ENCODE data around the gene ZCCHC14. TPM values are rescaled to one million over a fixed set of nuclear protein-coding genes. Genes with fewer than 3 reads are reported as not detected.

Gene ZCCHC14
- total and polyA plus RNA-seq, 2 donors (not counting 1 experiment from before 2014, with no cell fraction given) = 0.70 to 4.4 TPM

- no peaks in the 10 kb centered on the region for H3K79me2 ChIP-seq (ENCODE audit: control insufficient read depth, insufficient read depth, low read length)
- peaks cover 0 to 8% of the 10 kb centered on the region in 2 donors for H3K4me1 ChIP-seq (ENCODE audit: control insufficient read depth in 2 of 2, insufficient read depth in 2 of 2, low read length in 2 of 2)
- no peak overlapping the region for H3K27ac Mint-ChIP-seq
- H2AFZ ChIP-seq (ENCODE audit: insufficient read depth, low read depth, low read length, poor library complexity, severe bottlenecking) = no peak overlapping the region
- H3K4me3 Mint-ChIP-seq = no peak overlapping the region
- TF ChIP-seq, protein P1, sequence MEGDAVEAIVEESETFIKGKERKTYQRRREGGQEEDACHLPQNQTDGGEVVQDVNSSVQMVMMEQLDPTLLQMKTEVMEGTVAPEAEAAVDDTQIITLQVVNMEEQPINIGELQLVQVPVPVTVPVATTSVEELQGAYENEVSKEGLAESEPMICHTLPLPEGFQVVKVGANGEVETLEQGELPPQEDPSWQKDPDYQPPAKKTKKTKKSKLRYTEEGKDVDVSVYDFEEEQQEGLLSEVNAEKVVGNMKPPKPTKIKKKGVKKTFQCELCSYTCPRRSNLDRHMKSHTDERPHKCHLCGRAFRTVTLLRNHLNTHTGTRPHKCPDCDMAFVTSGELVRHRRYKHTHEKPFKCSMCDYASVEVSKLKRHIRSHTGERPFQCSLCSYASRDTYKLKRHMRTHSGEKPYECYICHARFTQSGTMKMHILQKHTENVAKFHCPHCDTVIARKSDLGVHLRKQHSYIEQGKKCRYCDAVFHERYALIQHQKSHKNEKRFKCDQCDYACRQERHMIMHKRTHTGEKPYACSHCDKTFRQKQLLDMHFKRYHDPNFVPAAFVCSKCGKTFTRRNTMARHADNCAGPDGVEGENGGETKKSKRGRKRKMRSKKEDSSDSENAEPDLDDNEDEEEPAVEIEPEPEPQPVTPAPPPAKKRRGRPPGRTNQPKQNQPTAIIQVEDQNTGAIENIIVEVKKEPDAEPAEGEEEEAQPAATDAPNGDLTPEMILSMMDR (IDR thresholded peaks at IDR 0.05) = no peak
- no peak for TF ChIP-seq EZH2 (IDR thresholded peaks at IDR 0.05; ENCODE audit: borderline replicate concordance, insufficient read depth, low read depth, low read length, poor library complexity, severe bottlenecking)
- intact Hi-C loops (cut with micrococcal nuclease) = no loop called here
- WGBS (ENCODE audit: insufficient coverage) = 95% methylated on average over 11 of the region's 13 CpGs
- H3K4me3 ChIP-seq (ENCODE audit: control extremely low read depth in 1 of 5, extremely low read depth in 1 of 5, insufficient read depth in 1 of 5, low read depth in 2 of 5, low read length in 4 of 5) = no peak overlapping the region
- peaks cover 45% of the 10 kb centered on the region for H3K27me3 Mint-ChIP-seq
- H3K27me3 ChIP-seq (replicated peaks in 1 of 4; ENCODE audit: control extremely low read depth in 1 of 4, control insufficient read depth in 3 of 4, insufficient read depth in 4 of 4, low read length in 3 of 4) = peaks cover 0 to 41% (median 14%) of the 10 kb centered on the region in 4 experiments
- no peaks in the 10 kb centered on the region for H3K36me3 ChIP-seq (replicated peaks in 1 of 2; ENCODE audit: control extremely low read depth in 1 of 2, control insufficient read depth in 1 of 2, extremely low read depth in 1 of 2, insufficient read depth in 2 of 2, low read length in 1 of 2)
- DNase-seq = no peak
- peaks cover 0 to 12% (median 0%) of the 10 kb centered on the region in 3 donors for H3K9me3 ChIP-seq (ENCODE audit: control extremely low read depth in 1 of 3, control insufficient read depth in 2 of 3, insufficient read depth in 1 of 3, low read length in 2 of 3)
- no peak for ATAC-seq (ENCODE audit: low read depth)
- no peak overlapping the region for H3K4me2 ChIP-seq (replicated peaks; ENCODE audit: low read depth, low read length, poor library complexity, severe bottlenecking)
- H3K27ac ChIP-seq (ENCODE audit: low read length in 2 of 2) = no peak overlapping the region
- H3K9me3 Mint-ChIP-seq (ENCODE audit: insufficient read depth) = no peaks in the 10 kb centered on the region
- ChIA-PET POLR2A (no interaction called here), CTCF (no interaction called here)
- H3K4me1 Mint-ChIP-seq = peaks cover 3% of the 10 kb centered on the region
- no peak overlapping the region for H3K9ac ChIP-seq (ENCODE audit: low read length)
- H4K20me1 ChIP-seq (ENCODE audit: control insufficient read depth, insufficient read depth, low read length, poor library complexity, severe bottlenecking) = no peaks in the 10 kb centered on the region
These were observed 13.9 kb upstream of the ZCCHC14 start for GRCh38 chr16:87506423-87507350.

- peaks cover 0 to 44% (median 14%) of the 10 kb centered on the region in 4 experiments for H3K27me3 ChIP-seq (replicated peaks in 1 of 4; ENCODE audit: control extremely low read depth in 1 of 4, control insufficient read depth in 3 of 4, insufficient read depth in 4 of 4, low read length in 3 of 4)
- 100% methylated on average over 1 of the region's 2 CpGs for WGBS (ENCODE audit: insufficient coverage)
- H3K36me3 ChIP-seq (replicated peaks in 1 of 2; ENCODE audit: control extremely low read depth in 1 of 2, control insufficient read depth in 1 of 2, extremely low read depth in 1 of 2, insufficient read depth in 2 of 2, low read length in 1 of 2) = no peaks in the 10 kb centered on the region
- Mint-ChIP-seq H3K27ac (no peak overlapping the region), H3K4me3 (no peak overlapping the region), H3K9me3 (ENCODE audit: insufficient read depth) (no peaks in the 10 kb centered on the region), H3K27me3 (peaks cover 45% of the 10 kb centered on the region), H3K4me1 (peaks cover 3% of the 10 kb centered on the region)
- H2AFZ ChIP-seq (ENCODE audit: insufficient read depth, low read depth, low read length, poor library complexity, severe bottlenecking) = no peak overlapping the region
- H3K9me3 ChIP-seq (ENCODE audit: control extremely low read depth in 1 of 3, control insufficient read depth in 2 of 3, insufficient read depth in 1 of 3, low read length in 2 of 3) = peaks cover 0 to 11% (median 0%) of the 10 kb centered on the region in 3 donors
- H3K4me3 ChIP-seq (ENCODE audit: control extremely low read depth in 1 of 5, extremely low read depth in 1 of 5, insufficient read depth in 1 of 5, low read depth in 2 of 5, low read length in 4 of 5) = no peak overlapping the region
- H3K27ac ChIP-seq (ENCODE audit: low read length in 2 of 2) = no peak overlapping the region
- POLR2A ChIA-PET = no interaction called here
- no peak for ATAC-seq (ENCODE audit: low read depth)
- DNase-seq = no peak
- no peak overlapping the region for H3K4me2 ChIP-seq (replicated peaks; ENCODE audit: low read depth, low read length, poor library complexity, severe bottlenecking)
- CTCF ChIA-PET = no interaction called here
- no peak overlapping the region for H3K9ac ChIP-seq (ENCODE audit: low read length)
- TF ChIP-seq, protein P1 (IDR thresholded peaks at IDR 0.05) = no peak
- TF ChIP-seq EZH2 (IDR thresholded peaks at IDR 0.05; ENCODE audit: borderline replicate concordance, insufficient read depth, low read depth, low read length, poor library complexity, severe bottlenecking) = no peak
- intact Hi-C loops (cut with micrococcal nuclease) = no loop called here
- H3K4me1 ChIP-seq (ENCODE audit: control insufficient read depth in 2 of 2, insufficient read depth in 2 of 2, low read length in 2 of 2) = peaks cover 0 to 8% of the 10 kb centered on the region in 2 donors
- H3K79me2 ChIP-seq (ENCODE audit: control insufficient read depth, insufficient read depth, low read length) = no peaks in the 10 kb centered on the region
- no peaks in the 10 kb centered on the region for H4K20me1 ChIP-seq (ENCODE audit: control insufficient read depth, insufficient read depth, low read length, poor library complexity, severe bottlenecking)
These were observed 13.0 kb upstream of the ZCCHC14 start for GRCh38 chr16:87505834-87506233.

All from B cell (primary cell).